HepG2 (cell line): ENCODE measurements around the gene TMEM223. TPM values are rescaled to one million over a fixed set of nuclear protein-coding genes. Genes with fewer than 3 reads are reported as not detected.

Experiments
- ATAC-seq: fragments of 200-7000 bp; cut with Tn5 transposase; 3 replicates; pipeline ENCODE4 v1.9.1; 2020; ENCODE audit warnings: mild to moderate bottlenecking, moderate library complexity
- BruUV-seq: library from RNA; stranded (reverse); fragments of 400-500 nt; replicated peaks from 2 replicates; lab custom pipeline; 2021; lab: Mats Ljungman, UMichigan
- CTCF ChIA-PET: fragments of 300-600 bp; formaldehyde crosslinking; extraction: SDS; loops from one replicate; lab custom pipeline; 2021; ENCODE audit warnings: low total read pairs, inconsistent platforms, low intra/inter-chr PET ratio; lab: Yijun Ruan, JAX
- POLR2A ChIA-PET: fragments of 350-600 bp; sonication (Branson Sonifier 250); formaldehyde crosslinking; loops from one replicate; lab custom pipeline; 2020; ENCODE audit warnings: antibody characterized with exemption, inconsistent platforms; lab: Yijun Ruan, JAX
- DNase-seq: peaks from one replicate; pipeline ENCODE4 v3.0.0-alpha.2; 2015; ENCODE audit warnings: low spot score
- FAIRE-seq: peaks from 3 replicates; lab custom pipeline; 2011; peaks lifted over from hg19 to GRCh38; lab: Jason Lieb, UNC
- H2AFZ ChIP-seq: one replicate; pipeline ENCODE4 v1.6.1; 2011; ENCODE audit warnings: low read length, inconsistent platforms
- H3K27ac ChIP-seq: fragments of 300-600 bp; 3 replicates; pipeline ENCODE4 v1.8.0; 2011; ENCODE audit warnings: mixed run types, mild to moderate bottlenecking, mixed read lengths, low read length, inconsistent platforms; ENCODE audit not compliant: insufficient read depth; ENCODE audit errors: extremely low read length
- H3K27me3 ChIP-seq, 2 experiments: fragments of 200-600 bp in 1 of 2; 2 replicates in 1 of 2; 3 replicates in 1 of 2; pipeline versions ENCODE4 v1.6.0 to v1.8.0; 2011; ENCODE audit warnings: low read length in 2 of 2, mild to moderate bottlenecking in 2 of 2, moderate library complexity in 2 of 2, inconsistent platforms in 1 of 2; ENCODE audit not compliant: insufficient read depth in 2 of 2, control insufficient read depth in 1 of 2
- H3K36me3 ChIP-seq, 2 experiments: fragments of 200-600 bp in 1 of 2; replicated peaks in 1 of 2; 2 replicates in 1 of 2; 3 replicates in 1 of 2; pipeline versions ENCODE4 v1.5.1 to v1.8.0; 2011; ENCODE audit warnings: low read length in 2 of 2, inconsistent platforms in 1 of 2; ENCODE audit not compliant: insufficient read depth in 2 of 2, control insufficient read depth in 1 of 2
- H3K4me1 ChIP-seq: 2 replicates; pipeline ENCODE4 v1.5.1; 2012; ENCODE audit warnings: low read length, inconsistent platforms; ENCODE audit not compliant: insufficient read depth
- H3K4me2 ChIP-seq: 2 replicates; pipeline ENCODE4 v1.6.0; 2011; ENCODE audit warnings: low read depth, low read length, inconsistent platforms
- H3K4me3 ChIP-seq, 3 experiments: fragments of 200-600 bp in 1 of 3; sonication (generic), shearing (Covaris generic) in 1 of 3; replicated peaks in 1 of 3; 2 replicates each; pipeline ENCODE4 v1.5.1; 2011 to 2016; ENCODE audit warnings: low read length in 3 of 3, inconsistent platforms in 2 of 3, low read depth in 2 of 3, mild to moderate bottlenecking in 2 of 3, control low read depth in 1 of 3, mixed read lengths in 1 of 3; ENCODE audit not compliant: insufficient read depth in 1 of 3
- H3K79me2 ChIP-seq: one replicate; pipeline ENCODE4 v1.6.1; 2011; ENCODE audit warnings: low read length, inconsistent platforms; ENCODE audit not compliant: insufficient read depth
- H3K9ac ChIP-seq: 2 replicates; pipeline ENCODE4 v1.6.0; 2011; ENCODE audit warnings: mild to moderate bottlenecking, low read depth, low read length, inconsistent platforms; ENCODE audit not compliant: insufficient read depth
- H3K9me3 ChIP-seq: 2 replicates; pipeline ENCODE4 v1.5.1; 2012; ENCODE audit warnings: mild to moderate bottlenecking, low read length
- H4K20me1 ChIP-seq: 2 replicates; pipeline ENCODE4 v1.6.0; 2011; ENCODE audit warnings: inconsistent platforms, mild to moderate bottlenecking, low read length, moderate library complexity; ENCODE audit not compliant: insufficient read depth
- GABPA ChIP-seq, 2 experiments: IDR thresholded peaks; 2 replicates each; pipeline ENCODE4 v1.6.1; 2011 to 2016; ENCODE audit warnings: low read depth in 2 of 2, low read length in 1 of 2, missing biosample characterization in 1 of 2, missing genetic modification characterization in 1 of 2
- GABPB1 ChIP-seq: IDR thresholded peaks from 2 replicates; pipeline ENCODE4 v1.6.1; 2016; ENCODE audit warnings: mild to moderate bottlenecking, missing genetic modification reagents, moderate library complexity, missing compliant biosample characterization
- KDM5B ChIP-seq: sonication (generic); formaldehyde crosslinking; IDR thresholded peaks from 2 replicates; pipeline ENCODE4 v1.4.0; 2020; ENCODE audit warnings: missing genetic modification reagents, mild to moderate bottlenecking, borderline replicate concordance
- ZFP90 ChIP-seq: sonication (generic); formaldehyde crosslinking; IDR thresholded peaks from 2 replicates; pipeline ENCODE4 v1.8.0; 2022; ENCODE audit warnings: missing genetic modification reagents, mild to moderate bottlenecking, inconsistent platforms, borderline replicate concordance
- ZNF180 ChIP-seq: sonication (generic); formaldehyde crosslinking; IDR thresholded peaks from 2 replicates; pipeline ENCODE4 v1.4.0; 2020; ENCODE audit warnings: low read depth, missing genetic modification reagents, borderline replicate concordance
- ZNF264 ChIP-seq: sonication (generic); formaldehyde crosslinking; IDR thresholded peaks from 2 replicates; pipeline ENCODE4 v1.4.0; 2020; ENCODE audit warnings: missing genetic modification reagents
- ZNF530 ChIP-seq: sonication (generic); formaldehyde crosslinking; IDR thresholded peaks from 2 replicates; pipeline ENCODE4 v1.5.0; 2020; ENCODE audit warnings: low read depth, mild to moderate bottlenecking, missing genetic modification reagents
- ZNF577 ChIP-seq: sonication (generic); formaldehyde crosslinking; IDR thresholded peaks from 2 replicates; pipeline ENCODE4 v1.4.0; 2020; ENCODE audit warnings: mild to moderate bottlenecking, low read depth, missing genetic modification reagents, borderline replicate concordance
- ZNF781 ChIP-seq: sonication (generic); formaldehyde crosslinking; IDR thresholded peaks from 2 replicates; pipeline ENCODE4 v1.5.1; 2020; ENCODE audit warnings: borderline replicate concordance, mild to moderate bottlenecking, missing genetic modification reagents; ENCODE audit errors: not compliant biosample characterization
- ZNF790 ChIP-seq: sonication (generic); formaldehyde crosslinking; IDR thresholded peaks from 2 replicates; pipeline ENCODE4 v1.8.0; 2022; ENCODE audit warnings: missing genetic modification reagents, mild to moderate bottlenecking, borderline replicate concordance
- WGBS: methylation state at CpG from one replicate; pipeline ENCODE4 v1.1.6; 2017; ENCODE audit warnings: low lambda C conversion rate; 5-methylcytosine and 5-hydroxymethylcytosine counted together
- in situ Hi-C: cut with HindIII; loops from 2 replicates; pipeline ENCODE4 v1.10.0; 2017; ENCODE audit warnings: low pct_unique_long_range_greater_than_20kb; ENCODE audit not compliant: extremely low pct_ligation_motif_present
- intact Hi-C: fragments of 100-400 bp; cut with micrococcal nuclease; formaldehyde crosslinking; loops from one replicate; pipeline ENCODE4 v1.10.0; 2022; ENCODE audit not compliant: unreplicated experiment
- polyA plus RNA-seq, 8 experiments: library from polyadenylated mRNA; depleted of rRNA in 3 of 8; stranded (reverse) in 7 of 8; unstranded in 1 of 8; fragments of >200 nt; fragmentation: Illumina TruSeq in 4 of 8; extraction: Trizol in 4 of 8; gene quantifications; 2 replicates each; pipeline versions ENCODE4 v1.2.1 to v1.2.3, GENCODE V29; 2011 to 2016; ENCODE audit warnings: low read depth in 4 of 8, missing spikeins in 1 of 8, mixed read lengths in 1 of 8; ENCODE audit not compliant: insufficient read depth in 1 of 8
- total RNA-seq, 5 experiments: library from RNA; depleted of rRNA; stranded (reverse); fragments of >200 nt; fragmentation: Illumina TruSeq; extraction: Trizol; gene quantifications; 2 replicates each; pipeline ENCODE4 v1.2.3, GENCODE V29; 2016; ENCODE audit warnings: low read depth in 1 of 5
- TF ChIP-seq, protein P1 (sequence below): sonication (generic); formaldehyde crosslinking; IDR thresholded peaks from 2 replicates; pipeline ENCODE4 v1.4.0; 2020; ENCODE audit warnings: missing genetic modification reagents
- TF ChIP-seq, protein P2 (sequence below): IDR thresholded peaks from 2 replicates; pipeline ENCODE4 v1.6.1; 2016; ENCODE audit warnings: mild to moderate bottlenecking, missing biosample characterization, missing genetic modification reagents
- TF ChIP-seq, protein P3 (sequence below): sonication (generic); formaldehyde crosslinking; IDR thresholded peaks from 2 replicates; pipeline ENCODE4 v1.5.1; 2020; ENCODE audit warnings: mild to moderate bottlenecking, missing genetic modification reagents, borderline replicate concordance

TMEM223 gene
- total and polyA plus RNA-seq, 2 of the 13 experiments (the other 11 are each of a cell fraction or from before 2014, with no cell fraction given): 19.5 to 24.9 TPM

DNA sequence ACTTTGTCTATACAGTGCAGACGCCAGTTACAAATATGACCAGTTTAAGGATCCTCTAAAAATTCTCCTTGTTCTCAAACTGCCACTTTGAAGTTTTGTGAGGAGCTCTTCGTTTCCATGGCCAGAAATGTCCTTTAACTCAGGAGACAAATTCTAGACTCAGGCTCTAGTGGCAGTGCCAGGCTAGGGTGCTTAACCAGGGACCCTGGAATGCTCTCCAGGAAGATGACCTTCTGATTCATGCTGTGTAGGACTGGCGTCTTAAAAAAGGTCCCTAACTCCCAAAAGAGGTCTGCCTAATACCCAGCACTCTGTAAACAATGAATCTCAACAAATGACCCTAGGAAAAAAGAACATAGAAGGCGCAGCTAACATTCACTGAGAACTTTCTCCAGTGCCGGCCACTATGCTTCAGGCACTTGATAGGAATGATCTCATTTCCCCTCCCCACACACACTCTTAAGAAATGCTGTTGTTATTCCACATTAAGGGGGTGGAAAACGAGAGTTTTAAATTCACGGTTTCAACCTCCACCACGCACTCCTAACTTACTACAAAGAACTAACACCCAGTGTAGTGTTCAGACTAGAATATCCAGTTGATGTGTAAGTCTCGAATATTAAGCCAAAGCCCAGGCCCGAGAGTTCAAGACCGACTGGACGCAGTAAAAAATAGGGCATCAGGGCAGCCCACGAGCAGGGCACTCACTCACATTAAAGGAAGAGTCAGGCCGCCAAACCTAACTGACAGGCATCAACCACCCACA is 12.7 kb upstream of the TMEM223 start (continued):
- TF ChIP-seq GABPA (IDR thresholded peaks at IDR 0.05; ENCODE audit: low read depth, low read length) (no peak), GABPA (CRISPR knock-in tag; IDR thresholded peaks at IDR 0.05; ENCODE audit: low read depth) (peak; percentile 5; the same call in 1 of the 2 replicates)
- TF ChIP-seq, all 625 proteins: peak for 5

DNA sequence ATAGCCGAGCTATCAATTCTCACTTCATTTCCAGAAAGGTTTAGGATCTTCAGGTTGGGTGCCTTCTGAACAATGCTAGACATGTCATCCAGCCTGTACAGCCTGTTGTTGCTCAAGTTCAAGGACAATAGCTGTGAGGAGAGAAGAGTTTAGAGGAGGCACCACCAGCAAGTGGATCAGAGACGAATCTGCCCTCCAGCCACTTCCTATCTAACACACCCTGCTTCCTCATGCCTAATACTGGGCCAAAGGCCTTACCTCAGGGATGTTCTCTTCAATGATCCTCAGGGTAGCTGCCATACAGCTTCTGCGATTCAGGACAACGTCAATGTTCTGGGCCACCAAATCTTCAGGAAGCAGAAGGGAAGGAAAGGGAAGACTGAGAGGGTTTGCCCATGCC is 9.3 kb upstream of the TMEM223 start:
- Histone ChIP-seq H3K4me3 (no peak overlapping the region), H3K4me2 (no peak overlapping the region), H2AFZ (no peak overlapping the region), H3K27ac (no peak overlapping the region), H3K9ac (no peak overlapping the region), H3K9me3 (no peaks in the 10 kb centered on the region), H3K27me3 (no peaks in the 10 kb centered on the region; a peak in 1 of 5 replicates), H3K79me2 (peaks cover 18% of the 10 kb centered on the region), H4K20me1 (no peaks in the 10 kb centered on the region; the same call in 1 of the 2 replicates), H3K4me1 (peaks cover 17% of the 10 kb centered on the region), H3K36me3 (peaks cover 24 to 57% of the 10 kb centered on the region in 2 experiments)
- WGBS: 97% methylated on average over 4 of the region's 4 CpGs
- DNase-seq (no peak), FAIRE-seq (no peak), ATAC-seq (no peak)
- intact Hi-C loops: no loop called here
- no TSS peak for BruUV-seq
- CTCF ChIA-PET: no interaction called here
- in situ Hi-C loops: no loop called here
- POLR2A ChIA-PET: interaction anchor here (0.9 to 1.6 kb wide), 2 partner anchors 31 to 40 kb away, joined by 4 read pairs; no protein-coding TSS in a partner anchor
- no peak for TF ChIP-seq ZNF264 (CRISPR knock-in tag)
- TF ChIP-seq, protein P1, sequence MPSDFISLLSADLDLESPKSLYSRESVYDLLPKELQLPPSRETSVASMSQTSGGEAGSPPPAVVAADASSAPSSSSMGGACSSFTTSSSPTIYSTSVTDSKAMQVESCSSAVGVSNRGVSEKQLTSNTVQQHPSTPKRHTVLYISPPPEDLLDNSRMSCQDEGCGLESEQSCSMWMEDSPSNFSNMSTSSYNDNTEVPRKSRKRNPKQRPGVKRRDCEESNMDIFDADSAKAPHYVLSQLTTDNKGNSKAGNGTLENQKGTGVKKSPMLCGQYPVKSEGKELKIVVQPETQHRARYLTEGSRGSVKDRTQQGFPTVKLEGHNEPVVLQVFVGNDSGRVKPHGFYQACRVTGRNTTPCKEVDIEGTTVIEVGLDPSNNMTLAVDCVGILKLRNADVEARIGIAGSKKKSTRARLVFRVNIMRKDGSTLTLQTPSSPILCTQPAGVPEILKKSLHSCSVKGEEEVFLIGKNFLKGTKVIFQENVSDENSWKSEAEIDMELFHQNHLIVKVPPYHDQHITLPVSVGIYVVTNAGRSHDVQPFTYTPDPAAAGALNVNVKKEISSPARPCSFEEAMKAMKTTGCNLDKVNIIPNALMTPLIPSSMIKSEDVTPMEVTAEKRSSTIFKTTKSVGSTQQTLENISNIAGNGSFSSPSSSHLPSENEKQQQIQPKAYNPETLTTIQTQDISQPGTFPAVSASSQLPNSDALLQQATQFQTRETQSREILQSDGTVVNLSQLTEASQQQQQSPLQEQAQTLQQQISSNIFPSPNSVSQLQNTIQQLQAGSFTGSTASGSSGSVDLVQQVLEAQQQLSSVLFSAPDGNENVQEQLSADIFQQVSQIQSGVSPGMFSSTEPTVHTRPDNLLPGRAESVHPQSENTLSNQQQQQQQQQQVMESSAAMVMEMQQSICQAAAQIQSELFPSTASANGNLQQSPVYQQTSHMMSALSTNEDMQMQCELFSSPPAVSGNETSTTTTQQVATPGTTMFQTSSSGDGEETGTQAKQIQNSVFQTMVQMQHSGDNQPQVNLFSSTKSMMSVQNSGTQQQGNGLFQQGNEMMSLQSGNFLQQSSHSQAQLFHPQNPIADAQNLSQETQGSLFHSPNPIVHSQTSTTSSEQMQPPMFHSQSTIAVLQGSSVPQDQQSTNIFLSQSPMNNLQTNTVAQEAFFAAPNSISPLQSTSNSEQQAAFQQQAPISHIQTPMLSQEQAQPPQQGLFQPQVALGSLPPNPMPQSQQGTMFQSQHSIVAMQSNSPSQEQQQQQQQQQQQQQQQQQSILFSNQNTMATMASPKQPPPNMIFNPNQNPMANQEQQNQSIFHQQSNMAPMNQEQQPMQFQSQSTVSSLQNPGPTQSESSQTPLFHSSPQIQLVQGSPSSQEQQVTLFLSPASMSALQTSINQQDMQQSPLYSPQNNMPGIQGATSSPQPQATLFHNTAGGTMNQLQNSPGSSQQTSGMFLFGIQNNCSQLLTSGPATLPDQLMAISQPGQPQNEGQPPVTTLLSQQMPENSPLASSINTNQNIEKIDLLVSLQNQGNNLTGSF (CRISPR knock-in tag): no peak
- no peak for TF ChIP-seq ZNF530 (CRISPR knock-in tag)
- no peak for TF ChIP-seq ZNF180
- TF ChIP-seq, protein P2, sequence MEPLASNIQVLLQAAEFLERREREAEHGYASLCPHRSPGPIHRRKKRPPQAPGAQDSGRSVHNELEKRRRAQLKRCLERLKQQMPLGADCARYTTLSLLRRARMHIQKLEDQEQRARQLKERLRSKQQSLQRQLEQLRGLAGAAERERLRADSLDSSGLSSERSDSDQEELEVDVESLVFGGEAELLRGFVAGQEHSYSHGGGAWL (CRISPR knock-in tag): no peak
- no peak for TF ChIP-seq ZNF790 (CRISPR knock-in tag)
- no peak for TF ChIP-seq ZFP90 (CRISPR knock-in tag)
- TF ChIP-seq ZNF577 (CRISPR knock-in tag): no peak
- no peak for TF ChIP-seq ZNF781 (CRISPR knock-in tag)
- TF ChIP-seq, protein P3, sequence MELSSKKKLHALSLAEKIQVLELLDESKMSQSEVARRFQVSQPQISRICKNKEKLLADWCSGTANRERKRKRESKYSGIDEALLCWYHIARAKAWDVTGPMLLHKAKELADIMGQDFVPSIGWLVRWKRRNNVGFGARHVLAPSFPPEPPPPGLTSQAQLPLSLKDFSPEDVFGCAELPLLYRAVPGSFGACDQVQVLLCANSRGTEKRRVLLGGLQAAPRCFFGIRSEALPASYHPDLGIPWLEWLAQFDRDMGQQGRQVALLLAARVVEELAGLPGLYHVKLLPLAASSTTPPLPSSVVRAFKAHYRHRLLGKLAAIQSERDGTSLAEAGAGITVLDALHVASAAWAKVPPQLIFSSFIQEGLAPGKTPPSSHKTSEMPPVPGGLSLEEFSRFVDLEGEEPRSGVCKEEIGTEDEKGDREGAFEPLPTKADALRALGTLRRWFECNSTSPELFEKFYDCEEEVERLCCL (CRISPR knock-in tag): no peak
- TF ChIP-seq KDM5B (CRISPR knock-in tag): no peak
- TF ChIP-seq GABPB1 (CRISPR knock-in tag): no peak
- TF ChIP-seq, all 625 proteins: peak for 0
